Thymus (tissue), 11 donors: ENCODE data around the gene SUMO1. TPM values are rescaled to one million over a fixed set of nuclear protein-coding genes. Genes with fewer than 3 reads are reported as not detected.

Source experiments
- DNase-seq, 9 donors: peaks; one replicate each; pipeline ENCODE4 v3.0.0-alpha.2; 2013; ENCODE audit warnings: low spot score in 9 of 9, low read depth in 6 of 9, missing footprints in 1 of 9
- H3K27ac ChIP-seq, 2 donors: one replicate each; pipeline ENCODE4 v1.5.1; 2013; ENCODE audit warnings: control low read depth in 1 of 2, low read depth in 1 of 2, low read length in 1 of 2, mild to moderate bottlenecking in 1 of 2, moderate library complexity in 1 of 2
- H3K27me3 ChIP-seq, 2 donors: one replicate each; pipeline ENCODE4 v1.5.1; 2013; ENCODE audit warnings: low read length in 1 of 2; ENCODE audit not compliant: control insufficient read depth in 2 of 2, insufficient read depth in 1 of 2
- H3K36me3 ChIP-seq, 2 donors: one replicate each; pipeline ENCODE4 v1.5.1; 2013; ENCODE audit warnings: low read length in 1 of 2, mild to moderate bottlenecking in 1 of 2, moderate library complexity in 1 of 2; ENCODE audit not compliant: control insufficient read depth in 2 of 2, insufficient read depth in 2 of 2
- H3K4me1 ChIP-seq, 2 donors: one replicate each; pipeline ENCODE4 v1.5.1; 2013; ENCODE audit warnings: low read length in 2 of 2; ENCODE audit not compliant: control insufficient read depth in 2 of 2, insufficient read depth in 2 of 2
- H3K4me3 ChIP-seq, 2 donors: one replicate each; pipeline ENCODE4 v1.5.1; 2013; ENCODE audit warnings: low read length in 2 of 2, control low read depth in 1 of 2, mild to moderate bottlenecking in 1 of 2
- H3K9me3 ChIP-seq, 2 donors: one replicate each; pipeline ENCODE4 v1.5.1; 2013; ENCODE audit warnings: low read length in 1 of 2, mild to moderate bottlenecking in 1 of 2; ENCODE audit not compliant: control insufficient read depth in 2 of 2, insufficient read depth in 1 of 2
- WGBS: extraction: QIAGEN DNeasy Blood & Tissue Kit; methylation state at CpG from one replicate; pipeline ENCODE4 v1.1.7; 2013; 5-methylcytosine and 5-hydroxymethylcytosine counted together
- polyA plus RNA-seq: library from polyadenylated mRNA; stranded (reverse); fragments of 200-250 nt; gene quantifications from one replicate; pipeline ENCODE4 v1.2.3, GENCODE V29; 2013
- total RNA-seq: library from RNA; stranded (reverse); fragments of 120-200 nt; gene quantifications from one replicate; pipeline ENCODE4 v1.2.4, GENCODE V29; 2013
- donor health status: healthy.

Gene SUMO1
- total and polyA plus RNA-seq, 2 donors, result 144 to 177 TPM

GRCh38 chr2:202208526-202208925, 29.9 kb downstream of the SUMO1 start:
- Histone ChIP-seq H3K36me3 (peaks cover 9 to 44% of the 10 kb centered on the region in 2 donors), H3K27me3 (no peaks in the 10 kb centered on the region), H3K27ac (no peak overlapping the region), H3K4me3 (no peak overlapping the region), H3K4me1 (no peaks in the 10 kb centered on the region), H3K9me3 (no peaks in the 10 kb centered on the region)
- no peak for DNase-seq

- Histone ChIP-seq H3K9me3 (no peaks in the 10 kb centered on the region), H3K27ac (no peak overlapping the region), H3K36me3 (peaks cover 12 to 27% of the 10 kb centered on the region in 2 donors), H3K4me1 (no peaks in the 10 kb centered on the region), H3K27me3 (no peaks in the 10 kb centered on the region), H3K4me3 (no peak overlapping the region)
- DNase-seq, result no peak
- 98% methylated on average over 2 of the region's 2 CpGs for WGBS
These were observed 33.5 kb downstream of the SUMO1 start for GRCh38 chr2:202204855-202205254.

GRCh38 chr2:202203348-202203747, 35.0 kb downstream of the SUMO1 start:
- Histone ChIP-seq H3K9me3 (no peaks in the 10 kb centered on the region), H3K27ac (no peak overlapping the region), H3K4me3 (no peak overlapping the region), H3K27me3 (no peaks in the 10 kb centered on the region), H3K36me3 (peaks cover 9 to 16% of the 10 kb centered on the region in 2 donors), H3K4me1 (no peaks in the 10 kb centered on the region)
- 97% methylated on average over 5 of the region's 5 CpGs for WGBS
- DNase-seq, result no peak

DNA sequence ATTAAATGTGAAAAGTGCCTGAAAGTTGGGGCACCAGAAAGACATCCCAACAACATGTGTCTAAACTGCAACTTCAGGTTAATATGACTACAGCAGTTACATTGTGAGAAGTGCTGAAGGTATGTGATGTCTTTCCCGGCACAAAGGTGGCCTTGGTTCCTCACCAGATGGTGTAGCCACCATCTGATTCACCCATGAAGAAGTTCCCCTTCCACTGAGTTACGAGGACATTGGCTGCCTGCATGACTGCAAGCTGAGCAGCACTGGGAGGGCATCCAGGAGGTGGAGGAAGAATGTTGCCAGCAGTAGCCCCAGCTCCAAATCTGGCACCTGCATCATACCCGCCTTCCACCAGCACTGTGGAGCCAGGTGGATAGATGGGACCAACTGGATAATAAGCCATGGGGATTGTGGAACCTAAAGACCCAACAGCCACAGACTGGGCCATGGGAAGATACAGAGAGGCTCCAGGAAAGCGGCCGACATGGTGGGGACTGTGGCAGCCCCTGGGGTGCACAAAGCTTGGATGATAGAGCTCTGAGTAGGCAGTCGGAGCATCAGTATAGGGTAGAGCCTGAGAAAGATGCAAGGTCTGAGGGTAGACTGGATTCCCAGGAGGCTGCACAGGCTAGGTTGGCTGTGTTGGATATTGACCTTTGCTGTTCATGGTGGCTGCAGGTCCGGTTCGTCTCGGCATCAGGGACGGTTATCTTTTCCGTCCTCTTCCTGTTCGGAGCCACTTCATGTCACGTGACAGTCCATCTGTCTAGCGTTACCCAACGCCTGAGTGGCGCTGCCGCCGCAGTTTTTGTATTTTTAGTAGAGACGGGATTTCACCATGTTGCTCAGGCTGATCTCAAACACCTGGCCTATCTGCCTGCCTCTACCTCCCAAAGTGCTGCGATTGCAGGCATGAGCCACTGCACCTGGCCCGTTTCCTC, 36.9 kb downstream of the SUMO1 start:
- H3K4me1 ChIP-seq, result no peaks in the 10 kb centered on the region
- no peaks in the 10 kb centered on the region for H3K9me3 ChIP-seq
- DNase-seq, result no peak
- H3K27me3 ChIP-seq, result no peaks in the 10 kb centered on the region
- peaks cover 6 to 10% of the 10 kb centered on the region in 2 donors for H3K36me3 ChIP-seq
- H3K27ac ChIP-seq, result no peak overlapping the region
- no peak overlapping the region for H3K4me3 ChIP-seq
- WGBS, result 93% methylated on average over 21 of the region's 21 CpGs

DNA sequence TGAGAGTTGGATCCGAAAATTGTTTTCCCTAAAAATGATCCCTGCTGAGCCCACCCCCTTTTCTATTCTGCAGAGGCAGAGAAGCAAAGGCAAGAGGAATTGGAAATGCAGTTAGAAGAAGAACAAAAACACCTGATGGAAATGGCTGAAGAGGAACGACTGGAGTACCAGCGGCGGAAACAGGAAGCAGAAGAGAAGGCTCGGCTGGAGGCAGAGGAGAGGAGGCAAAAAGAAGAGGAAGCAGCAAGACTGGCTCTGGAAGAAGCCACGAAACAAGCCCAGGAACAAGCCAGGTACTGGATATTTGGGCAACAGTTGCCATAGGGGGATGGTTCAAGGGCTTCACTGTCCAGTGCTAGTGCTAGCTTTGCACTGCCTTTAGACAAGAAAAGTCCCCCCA, 41.7 kb downstream of the SUMO1 start:
- no peak overlapping the region for H3K27ac ChIP-seq
- no peaks in the 10 kb centered on the region for H3K9me3 ChIP-seq
- H3K4me1 ChIP-seq, result no peaks in the 10 kb centered on the region
- DNase-seq, result no peak
- 37% methylated on average over 6 of the region's 6 CpGs for WGBS
- no peaks in the 10 kb centered on the region for H3K27me3 ChIP-seq
- H3K36me3 ChIP-seq, result peaks cover 0 to 6% of the 10 kb centered on the region in 2 donors
- no peak overlapping the region for H3K4me3 ChIP-seq

DNA sequence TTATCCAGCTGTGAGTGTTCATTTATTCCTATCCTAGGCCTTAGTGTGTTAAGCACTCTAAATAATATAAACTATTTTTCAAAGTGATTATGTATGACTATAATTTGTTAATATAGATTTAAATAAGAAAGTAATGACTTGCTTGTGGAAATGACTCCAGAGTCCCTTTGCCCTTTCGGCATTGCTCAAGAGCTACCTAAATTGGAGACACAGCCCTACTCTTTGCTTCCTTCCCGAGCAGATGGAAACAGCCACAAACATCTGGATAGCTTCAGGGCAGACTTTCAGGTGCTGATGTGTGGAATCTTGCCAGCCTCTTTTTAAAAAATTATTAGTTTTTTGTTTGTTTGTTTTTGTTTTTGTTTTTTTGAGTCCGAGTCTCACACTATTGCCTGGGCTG, 44.0 kb downstream of the SUMO1 start:
- no peak for DNase-seq
- H3K9me3 ChIP-seq, result no peaks in the 10 kb centered on the region
- WGBS, result 98% methylated on average over 3 of the region's 3 CpGs
- no peak overlapping the region for H3K27ac ChIP-seq
- H3K4me3 ChIP-seq, result no peak overlapping the region
- no peaks in the 10 kb centered on the region for H3K4me1 ChIP-seq
- H3K36me3 ChIP-seq, result no peaks in the 10 kb centered on the region
- no peaks in the 10 kb centered on the region for H3K27me3 ChIP-seq

DNA sequence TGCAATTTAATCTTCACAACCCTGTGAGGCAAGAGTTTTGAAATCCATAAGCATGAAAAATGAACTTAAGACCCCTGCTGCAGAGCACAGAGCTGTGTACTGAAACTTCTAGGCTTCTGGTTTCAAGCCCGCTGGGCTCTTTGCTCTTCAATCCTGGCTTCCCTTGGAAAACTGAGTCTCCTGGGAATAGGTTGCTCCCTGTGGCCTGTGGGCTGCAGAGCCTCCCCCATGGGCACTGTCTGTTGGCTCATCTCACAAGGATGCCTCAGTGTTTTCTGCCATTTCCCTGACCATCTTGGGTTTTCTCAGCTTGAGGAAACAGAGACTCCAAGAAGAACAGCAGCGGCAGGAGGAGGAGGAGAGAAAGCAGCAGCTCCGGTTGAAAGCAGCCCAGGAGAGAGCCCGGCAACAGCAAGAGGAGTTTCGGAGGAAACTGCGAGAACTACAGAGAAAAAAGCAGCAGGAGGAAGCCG, 44.5 kb downstream of the SUMO1 start:
- H3K27ac ChIP-seq, result no peak overlapping the region
- 94% methylated on average over 7 of the region's 7 CpGs for WGBS
- no peak overlapping the region for H3K4me3 ChIP-seq

GRCh38 chr2:202193305-202193704, 45.1 kb downstream of the SUMO1 start:
- H3K9me3 ChIP-seq, result no peaks in the 10 kb centered on the region
- H3K4me3 ChIP-seq, result no peak overlapping the region
- H3K27me3 ChIP-seq, result no peaks in the 10 kb centered on the region
- no peaks in the 10 kb centered on the region for H3K36me3 ChIP-seq
- H3K27ac ChIP-seq, result no peak overlapping the region
- 97% methylated on average over 5 of the region's 5 CpGs for WGBS
- H3K4me1 ChIP-seq, result no peaks in the 10 kb centered on the region
- DNase-seq, result no peak

More for the DNA sequence above, 44.5 kb downstream of the SUMO1 start:
- DNase-seq, result no peak
- H3K27me3 ChIP-seq, result no peaks in the 10 kb centered on the region
- no peaks in the 10 kb centered on the region for H3K9me3 ChIP-seq
- no peaks in the 10 kb centered on the region for H3K4me1 ChIP-seq
- no peaks in the 10 kb centered on the region for H3K36me3 ChIP-seq

DNA sequence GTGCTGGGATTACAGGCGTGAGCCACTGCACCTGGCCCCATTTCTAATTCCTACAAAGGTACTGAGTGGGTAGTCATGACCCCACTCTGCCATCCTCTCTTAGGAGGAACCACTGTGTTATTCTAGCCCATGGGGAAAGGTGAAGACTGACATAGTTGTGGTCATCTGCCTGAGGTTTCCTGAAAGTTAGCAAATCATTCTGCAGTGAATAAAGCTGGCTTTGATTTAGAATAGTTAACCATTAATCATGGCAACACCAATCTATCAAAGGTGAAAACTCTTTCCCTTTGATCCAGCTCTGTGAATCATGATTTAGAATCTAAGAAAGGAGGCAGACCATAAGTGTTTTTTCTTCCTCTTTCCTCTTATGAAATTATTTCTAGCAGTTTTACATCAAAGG, 50.8 kb downstream of the SUMO1 start:
- no peaks in the 10 kb centered on the region for H3K27me3 ChIP-seq
- no peaks in the 10 kb centered on the region for H3K36me3 ChIP-seq
- H3K27ac ChIP-seq, result no peak overlapping the region
- no peak overlapping the region for H3K4me3 ChIP-seq
- no peak for DNase-seq
- H3K9me3 ChIP-seq, result no peaks in the 10 kb centered on the region
- H3K4me1 ChIP-seq, result no peaks in the 10 kb centered on the region
- WGBS, result 91% methylated on average over 1 of the region's 1 CpG
